ENCODE measurements around the gene ANAPC7. TPM values are rescaled to one million over a fixed set of nuclear protein-coding genes. Genes with fewer than 3 reads are reported as not detected.

ANAPC7 gene
- polyA plus RNA-seq, 1 of the 3 experiments (the other 2 are of a cell fraction) = 58.9 TPM

DNA sequence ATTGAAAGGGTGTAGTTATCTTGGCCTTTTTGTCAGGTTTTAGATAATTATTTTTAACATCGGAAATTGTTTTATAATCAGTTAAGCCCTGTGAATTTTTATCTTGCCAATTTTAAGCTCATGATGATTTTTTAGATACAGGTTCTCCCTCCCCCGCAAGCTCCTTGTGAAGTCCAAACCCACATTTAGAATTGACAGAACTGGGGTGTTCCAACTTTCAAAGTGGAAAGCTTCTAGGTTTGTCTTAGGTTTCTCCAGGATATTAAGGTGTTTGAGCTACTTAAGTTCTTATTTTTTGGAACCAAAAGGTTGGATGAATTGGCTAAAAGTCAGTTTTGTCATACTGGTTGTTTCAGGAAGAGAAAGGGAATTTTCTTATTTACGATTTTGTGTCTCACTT, 73.4 kb downstream of the ANAPC7 start:
- Histone ChIP-seq H3K9me2 (no peaks in the 10 kb centered on the region), H3K4me3 (ENCODE audit: low read depth in 2 of 2, low read length in 1 of 2) (no peak overlapping the region), H4K20me1 (ENCODE audit: insufficient read depth) (peaks cover 26% of the 10 kb centered on the region), H3K9ac (no peak overlapping the region), H3K9me3 (no peaks in the 10 kb centered on the region), H2AFZ (ENCODE audit: low read depth) (no peak overlapping the region), H3K27ac (ENCODE audit: low read depth in 2 of 2, low read length in 1 of 2) (0 out of 4 replicates have a peak overlapping the region, but pooled peaks of 1 of the 2 experiments have one; percentile 23), H3K27me3 (ENCODE audit: insufficient read depth) (no peaks in the 10 kb centered on the region), H3K36me3 (replicated peaks in 1 of 2; ENCODE audit: control insufficient read depth in 1 of 2, insufficient read depth in 2 of 2, low read length in 1 of 2) (peaks cover 75 to 84% of the 10 kb centered on the region in 2 experiments), H3K4me1 (ENCODE audit: control insufficient read depth in 1 of 2, insufficient read depth in 2 of 2, low read depth in 1 of 2, low read length in 1 of 2) (peaks cover 2 to 9% of the 10 kb centered on the region in 2 experiments; a peak in 2 of 4 replicates), H3K4me2 (no peak overlapping the region), H3F3A (replicated peaks; ENCODE audit: insufficient read depth) (peaks cover 8% of the 10 kb centered on the region), H3K79me2 (ENCODE audit: insufficient read depth) (peaks cover 91% of the 10 kb centered on the region)
- CTCF ChIA-PET = interaction anchor here (1.1 to 2.6 kb wide), 5 partner anchors 8 to 228 kb away, joined by 3 to 9 read pairs (median 4); no protein-coding TSS in a partner anchor
- POLR2A ChIA-PET = no interaction called here
- no peak for TF ChIP-seq TCF12 (IDR thresholded peaks at IDR 0.05)
- no peak for TF ChIP-seq MXI1 (IDR thresholded peaks at IDR 0.05; ENCODE audit: low read depth, low read length)
- DNase-seq = no peak
- WGBS (ENCODE audit: low lambda C conversion rate) = 89% methylated on average over 3 of the region's 3 CpGs

DNA sequence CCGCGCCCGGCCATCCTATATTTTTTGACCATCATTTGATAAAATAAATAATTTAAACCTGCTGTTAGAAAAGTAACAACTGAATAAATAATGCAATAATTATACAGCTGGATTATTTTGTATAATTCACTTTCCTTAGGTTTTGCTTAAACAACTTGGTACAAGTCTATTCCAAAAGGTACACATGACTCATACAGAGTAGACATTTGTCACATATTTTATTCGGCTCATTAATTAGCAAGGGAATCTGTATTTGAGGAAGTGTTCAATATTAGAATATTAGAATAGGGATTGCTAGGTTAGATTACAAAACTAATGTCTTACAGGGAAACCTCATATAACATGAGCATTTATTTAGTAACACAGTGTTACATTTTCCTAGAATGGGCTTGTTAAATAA, 73.8 kb downstream of the ANAPC7 start:
- no peak overlapping the region for H3K27ac ChIP-seq (ENCODE audit: low read depth in 2 of 2, low read length in 1 of 2)
- H3K9me2 ChIP-seq = no peaks in the 10 kb centered on the region
- H3K27me3 ChIP-seq (ENCODE audit: insufficient read depth) = no peaks in the 10 kb centered on the region
- peaks cover 71 to 82% of the 10 kb centered on the region in 2 experiments for H3K36me3 ChIP-seq (replicated peaks in 1 of 2; ENCODE audit: control insufficient read depth in 1 of 2, insufficient read depth in 2 of 2, low read length in 1 of 2)
- no peak overlapping the region for H3K9ac ChIP-seq
- no peak overlapping the region for H3K4me2 ChIP-seq
- H3K4me1 ChIP-seq (ENCODE audit: control insufficient read depth in 1 of 2, insufficient read depth in 2 of 2, low read depth in 1 of 2, low read length in 1 of 2) = peaks cover 2 to 9% of the 10 kb centered on the region in 2 experiments; a peak in 2 of 4 replicates
- TF ChIP-seq, protein P1, sequence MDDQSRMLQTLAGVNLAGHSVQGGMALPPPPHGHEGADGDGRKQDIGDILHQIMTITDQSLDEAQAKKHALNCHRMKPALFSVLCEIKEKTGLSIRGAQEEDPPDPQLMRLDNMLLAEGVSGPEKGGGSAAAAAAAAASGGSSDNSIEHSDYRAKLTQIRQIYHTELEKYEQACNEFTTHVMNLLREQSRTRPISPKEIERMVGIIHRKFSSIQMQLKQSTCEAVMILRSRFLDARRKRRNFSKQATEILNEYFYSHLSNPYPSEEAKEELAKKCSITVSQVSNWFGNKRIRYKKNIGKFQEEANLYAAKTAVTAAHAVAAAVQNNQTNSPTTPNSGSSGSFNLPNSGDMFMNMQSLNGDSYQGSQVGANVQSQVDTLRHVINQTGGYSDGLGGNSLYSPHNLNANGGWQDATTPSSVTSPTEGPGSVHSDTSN (IDR thresholded peaks at IDR 0.05) = no peak
- TF ChIP-seq FOXM1 (IDR thresholded peaks at IDR 0.05; ENCODE audit: low read depth) (no peak), YY1 (IDR thresholded peaks at IDR 0.05; ENCODE audit: low read depth) (no peak), RXRA (IDR thresholded peaks at IDR 0.05; ENCODE audit: borderline replicate concordance, low read depth) (no peak), MXI1 (IDR thresholded peaks at IDR 0.05; ENCODE audit: low read depth, low read length) (no peak), CHD2 (IDR thresholded peaks at IDR 0.05; ENCODE audit: low read length, partially characterized antibody) (no peak), SIN3A (IDR thresholded peaks at IDR 0.05; ENCODE audit: borderline replicate concordance, low read depth, low read length) (no peak), JUND (IDR thresholded peaks at IDR 0.05) (no peak), RFX5 (IDR thresholded peaks at IDR 0.05; ENCODE audit: low read length) (no peak), EZH2phosphoT487 (IDR thresholded peaks at IDR 0.05; ENCODE audit: borderline replicate concordance, low read depth) (no peak), TCF12 (IDR thresholded peaks at IDR 0.05) (no peak)
- TF ChIP-seq, protein P2, sequence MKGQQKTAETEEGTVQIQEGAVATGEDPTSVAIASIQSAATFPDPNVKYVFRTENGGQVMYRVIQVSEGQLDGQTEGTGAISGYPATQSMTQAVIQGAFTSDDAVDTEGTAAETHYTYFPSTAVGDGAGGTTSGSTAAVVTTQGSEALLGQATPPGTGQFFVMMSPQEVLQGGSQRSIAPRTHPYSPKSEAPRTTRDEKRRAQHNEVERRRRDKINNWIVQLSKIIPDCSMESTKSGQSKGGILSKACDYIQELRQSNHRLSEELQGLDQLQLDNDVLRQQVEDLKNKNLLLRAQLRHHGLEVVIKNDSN (IDR thresholded peaks at IDR 0.05; ENCODE audit: borderline replicate concordance, low read depth) = no peak
- DNase-seq = no peak
- peaks cover 8% of the 10 kb centered on the region for H3F3A ChIP-seq (replicated peaks; ENCODE audit: insufficient read depth)
- ChIA-PET POLR2A (no interaction called here), CTCF (interaction anchor here (1.1 to 2.6 kb wide), 5 partner anchors 8 to 228 kb away, joined by 3 to 9 read pairs (median 4); no protein-coding TSS in a partner anchor)
- no peak overlapping the region for H2AFZ ChIP-seq (ENCODE audit: low read depth)
- H3K79me2 ChIP-seq (ENCODE audit: insufficient read depth) = peaks cover 95% of the 10 kb centered on the region
- 93% methylated on average over 4 of the region's 4 CpGs for WGBS (ENCODE audit: low lambda C conversion rate)
- peaks cover 26% of the 10 kb centered on the region for H4K20me1 ChIP-seq (ENCODE audit: insufficient read depth)
- no peaks in the 10 kb centered on the region for H3K9me3 ChIP-seq
- no peak overlapping the region for H3K4me3 ChIP-seq (ENCODE audit: low read depth in 2 of 2, low read length in 1 of 2)

Small RNA genes within 50 kb of the gene (small RNA-seq; reads per million reads assigned to genes)
- gene RN7SL769P = 0 reads per million in 7 experiments

Other genes with a start within 250 kb of the ANAPC7 start
- gene ATP2A2, start 122.5 kb downstream of the ANAPC7 start, polyA plus RNA-seq (2012; rRNA removed) = 83.9 and 120 TPM in 2 replicates
- 50.5 and 74.7 TPM in 2 replicates for gene ARPC3, start 46.6 kb upstream of the ANAPC7 start, polyA plus RNA-seq (2012; rRNA removed)
- 21.6 and 22.5 TPM in 2 replicates for gene GPN3, start 64.5 kb upstream of the ANAPC7 start, polyA plus RNA-seq (2012; rRNA removed)
- 29.8 and 33.1 TPM in 2 replicates for gene FAM216A, start 65.1 kb upstream of the ANAPC7 start, polyA plus RNA-seq (2012; rRNA removed)
- gene VPS29, start 98.4 kb upstream of the ANAPC7 start, polyA plus RNA-seq (2012; rRNA removed) = 110 and 131 TPM in 2 replicates
- 0.15 and 0.20 TPM in 2 replicates for gene RAD9B, start 98.6 kb upstream of the ANAPC7 start, polyA plus RNA-seq (2012; rRNA removed)
- 9.6 and 14.0 TPM in 2 replicates for gene PPTC7, start 179.6 kb upstream of the ANAPC7 start, polyA plus RNA-seq (2012; rRNA removed)
- 40.2 and 43.2 TPM in 2 replicates for gene TCTN1, start 210.4 kb upstream of the ANAPC7 start, polyA plus RNA-seq (2012; rRNA removed)

Measured in SK-N-SH (cell line).